HG03565 (cell line): ENCODE measurements around the gene ZNF727.
"Not testable (repeated sequence)": the region's sequence is repeated elsewhere in the genome, so short reads cannot be mapped to it uniquely, and the experiment has no call there.

ENCODE experiments used
- ATAC-seq: cut with Tn5 transposase; IDR thresholded peaks from one replicate; pipeline ENCODE4 v1.9.1; 2021; ENCODE audit warnings: mild to moderate bottlenecking, moderate library complexity; ENCODE audit not compliant: unreplicated experiment

ZNF727 gene

GRCh38 chr7:64045301-64046040, at the start of gene ZNF727:
ZNF727 (plus strand) TSS chr7:64045434; CDS start chr7:64045622, 188 bp downstream.
- ATAC-seq = no peak

- ATAC-seq = no peak
Measured at GRCh38 chr7:63998549-63998948, 46.7 kb upstream of the ZNF727 start, which contains the start of gene ZNF722. ZNF722 (plus strand) TSS chr7:63998849; CDS start chr7:63998962, 113 bp downstream.

GRCh38 chr7:64015496-64015895, 29.7 kb upstream of the ZNF727 start:
- ATAC-seq = not testable (repeated sequence)

- no peak for ATAC-seq
Measured at GRCh38 chr7:64035388-64035787, 9.8 kb upstream of the ZNF727 start.

- ATAC-seq = no peak
Measured at GRCh38 chr7:64037095-64037494, 8.1 kb upstream of the ZNF727 start.

GRCh38 chr7:64046041-64046389, 781 bp downstream of the ZNF727 start:
- ATAC-seq = no peak

GRCh38 chr7:64077837-64078698, 32.8 kb downstream of the ZNF727 start:
- not testable (repeated sequence) for ATAC-seq

- ATAC-seq = no peak
Measured at GRCh38 chr7:64078699-64078994, 33.4 kb downstream of the ZNF727 start.

- no peak for ATAC-seq
Measured at GRCh38 chr7:64087501-64087900, 42.3 kb downstream of the ZNF727 start.

GRCh38 chr7:64088863-64089262, 43.6 kb downstream of the ZNF727 start:
- not testable (repeated sequence) for ATAC-seq
